H7 (cell line): Measurements from ENCODE around the gene BRD4. TPM values are rescaled to one million over a fixed set of nuclear protein-coding genes. Genes with fewer than 3 reads are reported as not detected.

ENCODE experiments used
- DNase-seq: peaks from one replicate; pipeline ENCODE4 v3.0.0; 2012
- H3K27me3 ChIP-seq: 2 replicates; pipeline ENCODE4 v1.6.0; 2011; ENCODE audit warnings: mild to moderate bottlenecking, low read length; ENCODE audit not compliant: control insufficient read depth, insufficient read depth
- H3K36me3 ChIP-seq: replicated peaks from 2 replicates; pipeline ENCODE4 v1.5.1; 2011; ENCODE audit warnings: low read length; ENCODE audit not compliant: control insufficient read depth, insufficient read depth
- H3K4me3 ChIP-seq: 2 replicates; pipeline ENCODE4 v1.5.1; 2011; ENCODE audit warnings: low read depth, mild to moderate bottlenecking, control low read depth, low read length, moderate library complexity; ENCODE audit not compliant: insufficient read depth
- total RNA-seq: library from RNA; depleted of rRNA; stranded (reverse); fragments of >200 nt; shearing (Covaris generic); gene quantifications from 2 replicates; pipeline ENCODE4 v1.2.3, GENCODE V29; 2014

BRD4 gene
- total RNA-seq, 1 experiment from 2014 or later: 24.8 TPM

- H3K4me3 ChIP-seq: no peak overlapping the region
- H3K36me3 ChIP-seq: peaks cover 67% of the 10 kb centered on the region
- DNase-seq: peak; percentile 93
- H3K27me3 ChIP-seq: no peaks in the 10 kb centered on the region
Measured at GRCh38 chr19:15264061-15264932, 68.0 kb downstream of the BRD4 start.

GRCh38 chr19:15263361-15263985 is 68.9 kb downstream of the BRD4 start:
- Histone ChIP-seq H3K27me3 (no peaks in the 10 kb centered on the region), H3K4me3 (no peak overlapping the region), H3K36me3 (peaks cover 74% of the 10 kb centered on the region)
- DNase-seq: no peak

- no peak overlapping the region for H3K4me3 ChIP-seq
- H3K27me3 ChIP-seq: no peaks in the 10 kb centered on the region
- no peak for DNase-seq
- peaks cover 81% of the 10 kb centered on the region for H3K36me3 ChIP-seq
Measured at GRCh38 chr19:15262011-15262410, 70.3 kb downstream of the BRD4 start.

- no peak overlapping the region for H3K4me3 ChIP-seq
- no peaks in the 10 kb centered on the region for H3K27me3 ChIP-seq
- DNase-seq: peak; percentile 83
- peaks cover 81% of the 10 kb centered on the region for H3K36me3 ChIP-seq
Measured at GRCh38 chr19:15260939-15261338, 71.4 kb downstream of the BRD4 start.

- Histone ChIP-seq H3K4me3 (no peak overlapping the region), H3K27me3 (no peaks in the 10 kb centered on the region), H3K36me3 (peaks cover 83% of the 10 kb centered on the region)
- no peak for DNase-seq
Measured at GRCh38 chr19:15259907-15260306, 72.4 kb downstream of the BRD4 start.

- no peak for DNase-seq
- no peaks in the 10 kb centered on the region for H3K27me3 ChIP-seq
- no peak overlapping the region for H3K4me3 ChIP-seq
- peaks cover 86% of the 10 kb centered on the region for H3K36me3 ChIP-seq
Measured at GRCh38 chr19:15257782-15258181, 74.6 kb downstream of the BRD4 start.

- DNase-seq: no peak
- peaks cover 86% of the 10 kb centered on the region for H3K36me3 ChIP-seq
- H3K4me3 ChIP-seq: no peak overlapping the region
Measured at GRCh38 chr19:15256708-15257331, 75.5 kb downstream of the BRD4 start.

GRCh38 chr19:15255359-15255990 is 76.9 kb downstream of the BRD4 start:
- peaks cover 85% of the 10 kb centered on the region for H3K36me3 ChIP-seq
- no peak for DNase-seq
- no peak overlapping the region for H3K4me3 ChIP-seq
- no peaks in the 10 kb centered on the region for H3K27me3 ChIP-seq

More at GRCh38 chr19:15256708-15257331, 75.5 kb downstream of the BRD4 start:
- no peaks in the 10 kb centered on the region for H3K27me3 ChIP-seq

GRCh38 chr19:15254547-15254946 is 77.8 kb downstream of the BRD4 start:
- no peaks in the 10 kb centered on the region for H3K27me3 ChIP-seq
- no peak for DNase-seq
- no peak overlapping the region for H3K4me3 ChIP-seq
- H3K36me3 ChIP-seq: peaks cover 76% of the 10 kb centered on the region

GRCh38 chr19:15253513-15253912 is 78.8 kb downstream of the BRD4 start:
- DNase-seq: no peak
- Histone ChIP-seq H3K27me3 (no peaks in the 10 kb centered on the region), H3K4me3 (no peak overlapping the region), H3K36me3 (peaks cover 73% of the 10 kb centered on the region)

GRCh38 chr19:15253061-15253460 is 79.3 kb downstream of the BRD4 start:
- DNase-seq: no peak
- Histone ChIP-seq H3K4me3 (no peak overlapping the region), H3K27me3 (no peaks in the 10 kb centered on the region), H3K36me3 (peaks cover 72% of the 10 kb centered on the region)

- H3K27me3 ChIP-seq: no peaks in the 10 kb centered on the region
- peak; percentile 81 for DNase-seq
- H3K4me3 ChIP-seq: no peak overlapping the region
- H3K36me3 ChIP-seq: peaks cover 69% of the 10 kb centered on the region
Measured at GRCh38 chr19:15252398-15253018, 79.8 kb downstream of the BRD4 start.

- no peak overlapping the region for H3K4me3 ChIP-seq
- H3K36me3 ChIP-seq: peaks cover 67% of the 10 kb centered on the region
- peak; percentile 96 for DNase-seq
- no peaks in the 10 kb centered on the region for H3K27me3 ChIP-seq
Measured at GRCh38 chr19:15251749-15252397, 80.5 kb downstream of the BRD4 start.
